Stimulated activated CD4-positive, alpha-beta T cell treated with anti-CD3 and anti-CD28 coated beads, TNF-alpha, amount 100 ng/mL, for 4 hours (primary cell): Measurements from ENCODE around the gene BAD.

ENCODE experiments used
- DNase-seq, 3 experiments: peaks; one replicate each; pipeline ENCODE4 v3.0.0-alpha.2; 2020; ENCODE audit warnings: low read depth in 3 of 3

Gene BAD

DNA sequence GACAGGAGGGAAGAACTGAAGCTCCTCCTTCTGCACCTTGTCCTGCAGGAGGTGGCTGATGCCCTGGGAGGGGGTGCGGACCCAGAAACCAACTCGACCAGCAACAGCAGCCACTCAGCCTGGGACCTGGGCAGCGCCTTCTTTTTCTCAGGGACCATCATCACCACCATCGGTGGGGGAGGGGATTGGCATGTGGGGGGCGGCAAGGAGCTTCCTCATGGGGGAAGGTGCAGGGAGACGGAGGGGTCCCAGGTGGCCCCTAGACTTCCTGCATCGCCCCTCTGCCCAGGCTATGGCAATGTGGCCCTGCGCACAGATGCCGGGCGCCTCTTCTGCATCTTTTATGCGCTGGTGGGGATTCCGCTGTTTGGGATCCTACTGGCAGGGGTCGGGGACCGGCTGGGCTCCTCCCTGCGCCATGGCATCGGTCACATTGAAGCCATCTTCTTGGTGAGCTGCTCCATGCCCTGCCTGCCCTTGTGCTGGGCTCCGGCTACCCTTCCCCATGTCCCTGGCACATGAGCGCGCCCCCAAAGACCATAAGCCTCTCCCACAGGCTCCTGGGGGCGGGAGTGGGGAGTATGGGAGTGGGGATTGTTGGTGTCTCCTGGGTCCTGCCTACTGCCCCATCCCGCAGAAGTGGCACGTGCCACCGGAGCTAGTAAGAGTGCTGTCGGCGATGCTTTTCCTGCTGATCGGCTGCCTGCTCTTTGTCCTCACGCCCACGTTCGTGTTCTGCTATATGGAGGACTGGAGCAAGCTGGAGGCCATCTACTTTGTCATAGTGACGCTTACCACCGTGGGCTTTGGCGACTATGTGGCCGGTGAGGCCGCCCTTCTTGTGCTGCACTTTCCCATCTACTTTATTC lies 12.6 kb upstream of the BAD start:
- DNase-seq: no peak

DNA sequence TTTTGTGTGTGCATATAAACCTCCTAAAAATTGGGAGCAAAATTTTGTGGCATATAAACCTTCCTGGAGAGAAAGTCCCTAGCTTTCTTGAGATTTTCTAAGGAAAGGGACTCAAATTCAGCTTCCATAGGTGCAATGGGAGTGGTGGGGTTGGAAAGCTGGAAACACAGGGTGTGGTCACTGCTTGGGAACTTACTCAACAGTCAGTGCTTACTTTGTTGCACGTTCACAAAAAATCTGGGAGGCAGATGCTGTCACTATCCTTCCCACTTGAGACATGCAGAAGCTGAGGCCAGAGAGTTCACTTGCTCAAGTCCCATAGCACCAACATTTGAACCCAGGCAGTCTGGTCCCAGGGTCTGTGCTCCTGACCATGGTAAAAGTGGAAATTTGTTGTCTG lies 11.8 kb upstream of the BAD start:
- no peak for DNase-seq

DNA sequence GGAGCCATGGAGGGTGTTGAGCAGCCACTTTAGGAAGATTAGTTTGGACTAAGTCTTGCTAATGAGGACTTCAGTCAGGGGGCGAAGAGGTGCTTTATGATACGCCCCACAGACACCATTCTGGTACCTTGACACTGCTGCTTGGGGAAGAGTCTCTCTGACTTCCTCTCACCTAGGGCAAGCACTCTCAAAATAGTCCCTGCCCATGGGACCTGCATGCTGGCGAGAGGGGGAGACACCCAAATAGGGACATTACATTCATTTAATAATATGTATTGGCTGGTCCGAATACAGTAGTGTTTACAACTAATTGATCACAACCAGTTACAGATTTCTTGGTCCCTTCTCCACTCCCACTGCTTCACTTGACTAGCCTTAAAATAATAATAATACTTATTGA lies 11.3 kb upstream of the BAD start:
- DNase-seq: no peak

DNA sequence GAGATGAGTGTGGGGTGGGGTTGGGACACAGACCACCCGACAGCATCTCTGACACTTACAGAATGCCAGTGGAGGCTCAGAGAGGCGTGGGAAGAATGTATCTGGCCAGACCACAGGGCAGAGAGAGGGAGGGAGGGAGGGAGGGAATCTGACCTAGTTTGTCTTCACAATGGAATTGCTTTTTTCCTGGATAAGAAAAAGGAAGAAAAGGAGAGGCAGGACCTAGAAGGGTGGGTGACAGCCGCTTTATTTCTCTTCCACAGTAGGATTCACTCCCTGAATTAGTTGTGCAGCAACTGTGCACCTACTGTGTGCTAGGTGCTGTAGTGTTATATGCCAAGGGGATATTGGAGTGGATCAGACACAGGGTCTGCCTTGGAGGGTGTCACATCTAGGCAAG lies 10.3 kb upstream of the BAD start:
- no peak for DNase-seq

DNA sequence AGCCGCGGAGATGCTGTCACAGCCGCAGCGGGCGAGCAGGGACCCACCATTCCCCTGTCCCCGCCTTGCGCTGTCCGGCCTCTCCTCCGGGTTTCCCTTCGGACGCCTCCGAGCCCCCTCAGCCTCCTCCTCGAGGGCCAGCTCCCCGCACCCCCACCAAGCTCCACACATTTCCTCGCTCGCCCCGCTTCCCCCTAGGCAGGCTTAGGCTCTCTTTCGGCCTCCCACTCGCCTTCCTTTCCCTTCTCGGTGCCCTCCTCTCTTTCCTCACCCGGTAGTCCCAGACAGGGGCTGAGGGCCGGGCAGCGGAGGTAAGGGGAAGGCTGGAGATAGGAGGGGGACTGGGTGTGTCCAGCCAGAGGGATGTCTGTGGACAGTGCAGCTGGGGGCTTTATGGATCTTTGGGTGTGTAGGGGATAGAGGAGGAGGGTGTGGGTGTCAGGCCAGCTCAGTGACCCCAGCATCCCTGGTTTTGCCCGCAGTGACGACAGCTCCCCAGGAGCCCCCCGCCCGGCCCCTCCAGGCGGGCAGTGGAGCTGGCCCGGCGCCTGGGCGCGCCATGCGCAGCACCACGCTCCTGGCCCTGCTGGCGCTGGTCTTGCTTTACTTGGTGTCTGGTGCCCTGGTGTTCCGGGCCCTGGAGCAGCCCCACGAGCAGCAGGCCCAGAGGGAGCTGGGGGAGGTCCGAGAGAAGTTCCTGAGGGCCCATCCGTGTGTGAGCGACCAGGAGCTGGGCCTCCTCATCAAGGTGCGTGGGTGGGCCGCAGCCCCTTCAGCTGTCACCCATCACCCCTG lies 8.2 kb upstream of the BAD start:
- DNase-seq: no peak

DNA sequence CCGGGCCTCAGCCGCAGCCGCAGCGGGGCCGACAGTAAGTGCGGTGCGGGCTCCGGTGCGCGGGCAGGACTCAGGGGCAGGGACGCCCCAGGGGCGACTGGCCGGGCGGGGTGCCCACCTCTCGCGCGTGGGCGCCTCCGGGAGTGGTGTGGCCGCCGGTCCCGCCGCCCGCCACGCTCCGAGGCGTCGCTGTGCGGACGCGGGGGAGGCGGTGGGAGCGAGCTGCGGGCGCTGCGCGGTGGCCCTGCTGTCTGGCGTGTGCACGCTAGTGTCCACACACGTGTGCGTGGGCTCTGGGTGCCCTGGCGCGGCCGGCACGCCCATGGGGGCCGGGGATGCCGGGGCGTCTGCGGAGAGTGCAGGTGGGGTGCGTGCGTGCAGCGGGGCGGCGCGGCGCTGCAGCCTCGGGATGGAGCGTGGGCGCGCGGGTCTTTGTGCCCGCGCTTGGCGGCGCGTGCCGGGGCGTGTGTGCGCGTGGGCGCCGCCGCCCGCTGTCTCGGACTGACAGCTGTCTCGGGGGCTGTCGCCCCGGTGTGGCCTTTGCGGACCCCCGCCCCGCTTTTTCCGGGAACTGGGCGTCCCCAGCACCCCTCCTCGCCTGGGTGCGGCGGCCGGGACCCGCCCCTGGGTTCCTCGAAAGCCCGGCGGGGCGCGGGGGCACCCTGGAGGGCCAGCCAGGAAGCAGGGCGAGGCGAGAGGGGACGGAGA lies 7.4 kb upstream of the BAD start:
- DNase-seq: no peak

DNA sequence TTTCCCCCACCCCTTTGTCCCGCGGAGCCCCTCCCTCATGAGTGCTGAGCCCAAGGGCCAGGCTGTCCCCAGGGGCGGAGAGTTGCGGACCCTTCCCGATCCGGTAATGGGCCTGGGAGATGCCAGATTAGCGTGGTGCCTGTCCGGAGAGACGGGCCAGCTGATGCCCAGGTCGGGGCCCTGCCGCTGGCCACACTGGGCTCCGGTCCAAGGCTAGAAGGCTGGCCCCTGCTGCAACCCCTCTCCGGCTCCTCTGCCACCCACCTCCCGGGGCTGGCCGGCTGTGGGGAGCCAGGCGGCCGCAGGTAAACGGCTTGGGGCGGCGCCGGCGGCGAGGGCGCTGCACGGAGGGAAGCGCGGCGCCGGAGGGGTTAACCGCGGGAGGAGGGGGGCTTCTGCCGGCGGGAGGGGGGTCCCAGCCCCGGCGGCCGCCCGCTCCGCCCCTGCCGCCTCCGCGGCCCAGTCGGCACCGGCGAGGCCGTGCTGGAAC lies 6.8 kb upstream of the BAD start, which contains the start of gene KCNK4:
KCNK4 (plus strand) TSS at position 41 of the 490 bp plus-strand sequence. CDS start 1,717 bp downstream, outside the sequence.
- no peak for DNase-seq

DNA sequence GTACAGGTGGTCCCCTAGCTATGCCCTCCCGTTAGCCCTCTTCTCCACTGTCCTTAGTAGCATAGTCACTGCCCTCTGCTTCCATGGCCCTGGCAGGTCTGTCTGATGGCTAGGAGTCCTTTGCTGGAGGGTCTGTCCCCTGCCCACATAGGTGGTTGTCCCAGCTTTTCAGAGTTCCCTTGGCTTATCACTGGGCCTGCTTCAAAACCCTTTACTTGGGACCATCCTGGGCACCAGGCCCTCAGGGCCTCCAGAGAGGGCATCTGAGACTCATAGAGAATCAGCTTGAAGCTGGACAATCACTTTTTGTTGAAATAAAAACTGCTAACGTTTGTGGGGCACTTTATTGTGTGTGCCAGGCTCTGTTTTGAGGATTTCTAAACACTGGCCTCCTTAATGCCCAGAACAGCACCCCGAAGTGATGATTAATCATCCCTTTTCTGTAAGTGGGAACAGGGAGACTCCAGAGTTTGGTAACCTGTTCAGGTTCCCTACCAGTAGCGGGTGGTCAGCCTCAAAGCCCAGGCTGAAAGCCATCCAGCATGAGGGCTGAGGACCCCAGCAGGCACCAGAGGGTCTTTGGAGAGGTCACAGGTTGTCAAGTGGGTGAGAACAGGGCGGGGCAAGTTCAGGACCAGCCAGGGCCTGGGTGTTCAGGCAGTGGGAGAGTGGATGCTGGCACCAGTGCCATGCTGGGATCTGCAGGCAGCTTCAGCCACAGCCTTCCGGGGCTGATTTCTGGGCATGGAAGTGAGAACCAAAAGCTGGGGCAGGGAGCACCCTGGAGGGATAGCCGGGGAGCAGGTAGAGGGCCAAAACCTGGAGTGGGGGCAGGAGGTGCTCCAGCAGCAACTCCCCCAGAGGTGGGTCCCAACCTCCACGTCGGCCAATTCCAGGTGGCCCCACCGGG lies 6.1 kb upstream of the BAD start:
- no peak for DNase-seq

DNA sequence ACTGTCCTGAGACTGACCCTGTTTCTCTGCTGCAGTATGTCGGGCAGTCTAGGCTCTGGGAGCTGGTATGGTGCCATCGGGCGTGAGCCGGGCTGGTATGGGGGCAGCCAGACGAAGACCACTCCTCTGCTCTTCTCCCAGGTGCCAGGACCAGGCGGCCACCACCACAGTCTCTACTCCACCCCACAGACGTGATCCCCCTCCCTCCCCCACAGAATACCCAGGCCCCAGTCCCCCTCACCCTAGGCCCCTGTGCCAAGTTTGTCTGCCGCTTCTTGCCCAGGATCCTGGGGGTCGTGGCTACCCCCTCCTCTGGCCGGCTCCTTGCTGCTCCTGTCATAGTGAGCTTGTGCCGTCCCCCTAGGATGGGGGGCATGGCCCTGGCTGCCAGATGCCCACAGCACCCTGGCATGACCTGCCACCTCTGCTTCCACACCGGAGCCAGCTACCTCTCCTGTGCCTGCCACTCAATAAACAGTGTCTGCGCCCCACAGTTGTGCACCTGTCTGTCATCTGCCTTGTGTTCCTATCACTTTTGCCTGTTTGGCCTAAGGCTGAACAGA lies 4.6 kb upstream of the BAD start:
- DNase-seq: no peak

DNA sequence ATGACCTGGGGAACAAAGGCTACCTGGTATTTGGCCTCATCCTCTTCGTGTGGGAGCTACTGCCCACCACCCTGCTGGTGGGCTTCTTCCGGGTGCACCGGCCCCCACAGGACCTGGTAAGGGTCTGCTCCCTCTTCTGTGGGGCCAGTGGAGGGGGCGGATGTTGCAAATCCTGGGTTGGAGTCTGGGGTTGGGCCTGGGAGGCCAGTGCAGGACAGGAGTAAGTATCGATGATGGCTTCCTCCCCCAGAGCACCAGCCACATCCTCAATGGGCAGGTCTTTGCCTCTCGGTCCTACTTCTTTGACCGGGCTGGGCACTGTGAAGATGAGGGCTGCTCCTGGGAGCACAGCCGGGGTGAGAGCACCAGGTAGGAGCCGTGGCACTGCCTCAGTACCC lies 3.9 kb upstream of the BAD start:
- DNase-seq: no peak

DNA sequence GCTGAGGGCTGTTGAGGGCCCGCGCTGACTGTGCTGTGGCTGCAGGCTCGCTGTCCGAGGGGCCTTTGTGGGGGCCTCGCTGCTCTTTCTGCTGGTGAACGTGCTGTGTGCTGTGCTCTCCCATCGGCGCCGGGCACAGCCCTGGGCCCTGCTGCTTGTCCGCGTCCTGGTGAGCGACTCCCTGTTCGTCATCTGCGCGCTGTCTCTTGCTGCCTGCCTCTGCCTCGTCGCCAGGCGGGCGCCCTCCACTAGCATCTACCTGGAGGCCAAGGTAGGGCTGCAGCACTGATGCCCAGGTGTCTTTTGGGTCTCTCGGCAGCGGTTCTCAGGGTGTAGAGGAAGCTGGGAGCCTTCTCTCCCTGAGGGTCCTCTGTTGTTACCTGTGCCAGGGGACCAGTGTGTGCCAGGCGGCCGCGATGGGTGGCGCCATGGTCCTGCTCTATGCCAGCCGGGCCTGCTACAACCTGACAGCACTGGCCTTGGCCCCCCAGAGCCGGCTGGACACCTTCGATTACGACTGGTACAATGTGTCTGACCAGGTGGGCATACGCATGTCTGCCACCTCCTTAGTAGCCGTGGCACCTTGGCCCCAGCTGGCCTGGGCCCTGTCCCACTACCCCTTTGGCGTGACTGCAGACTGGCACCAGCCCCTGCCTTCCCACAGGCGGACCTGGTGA lies 3.3 kb upstream of the BAD start:
- DNase-seq: no peak

DNA sequence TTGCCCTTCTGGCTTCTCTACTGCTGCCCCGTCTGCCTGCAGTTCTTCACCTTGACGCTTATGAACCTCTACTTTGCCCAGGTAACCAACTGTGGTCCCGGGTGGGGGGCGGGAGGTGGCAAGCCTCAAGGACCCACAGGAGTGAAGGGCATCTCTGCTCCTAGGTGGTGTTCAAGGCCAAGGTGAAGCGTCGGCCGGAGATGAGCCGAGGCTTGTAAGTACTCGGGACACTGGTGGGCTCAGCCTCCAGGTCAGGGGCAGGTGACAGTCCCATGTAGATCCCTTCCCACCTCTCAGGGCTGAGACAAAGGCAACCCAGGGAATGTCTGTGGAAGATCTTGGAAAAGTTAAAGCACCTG lies 2.3 kb upstream of the BAD start:
- no peak for DNase-seq

DNA sequence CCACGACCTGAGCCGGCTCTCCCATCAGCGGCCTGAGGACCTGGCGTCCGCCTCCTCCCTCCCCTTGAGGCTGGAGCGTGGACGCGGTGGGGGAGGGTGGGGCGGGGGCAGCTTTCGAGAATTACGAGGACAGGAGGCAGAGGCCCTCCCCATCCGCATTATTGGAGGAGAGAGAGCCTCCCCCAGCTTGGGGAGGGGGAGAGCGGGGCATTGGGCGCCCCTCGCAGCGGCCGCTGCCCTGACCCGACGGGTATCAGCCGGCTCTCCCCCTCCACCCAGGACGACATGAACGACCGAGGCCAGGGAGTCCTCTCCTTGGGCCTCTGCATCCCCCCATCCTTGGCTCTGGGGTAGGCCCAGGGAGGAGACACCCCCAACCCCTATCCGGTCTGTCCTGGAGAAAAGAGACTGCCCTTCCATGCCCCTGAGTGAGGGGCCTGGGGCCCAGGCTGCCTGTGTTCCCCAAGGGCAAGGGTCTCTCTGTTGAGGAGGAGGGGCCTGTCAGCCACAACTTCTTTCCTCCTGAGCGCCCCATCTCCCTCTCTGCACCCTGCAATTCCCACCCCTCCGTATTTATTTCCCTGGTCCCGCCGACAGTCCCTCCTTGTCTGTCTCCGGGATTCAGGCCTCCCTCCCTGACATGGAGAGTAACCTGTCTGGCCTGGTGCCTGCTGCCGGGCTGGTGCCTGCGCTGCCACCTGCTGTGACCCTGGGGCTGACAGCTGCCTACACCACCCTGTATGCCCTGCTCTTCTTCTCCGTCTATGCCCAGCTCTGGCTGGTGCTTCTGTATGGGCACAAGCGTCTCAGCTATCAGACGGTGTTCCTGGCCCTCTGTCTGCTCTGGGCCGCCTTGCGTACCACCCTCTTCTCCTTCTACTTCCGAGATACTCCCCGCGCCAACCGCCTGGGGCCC lies 1.7 kb upstream of the BAD start:
- no peak for DNase-seq

DNA sequence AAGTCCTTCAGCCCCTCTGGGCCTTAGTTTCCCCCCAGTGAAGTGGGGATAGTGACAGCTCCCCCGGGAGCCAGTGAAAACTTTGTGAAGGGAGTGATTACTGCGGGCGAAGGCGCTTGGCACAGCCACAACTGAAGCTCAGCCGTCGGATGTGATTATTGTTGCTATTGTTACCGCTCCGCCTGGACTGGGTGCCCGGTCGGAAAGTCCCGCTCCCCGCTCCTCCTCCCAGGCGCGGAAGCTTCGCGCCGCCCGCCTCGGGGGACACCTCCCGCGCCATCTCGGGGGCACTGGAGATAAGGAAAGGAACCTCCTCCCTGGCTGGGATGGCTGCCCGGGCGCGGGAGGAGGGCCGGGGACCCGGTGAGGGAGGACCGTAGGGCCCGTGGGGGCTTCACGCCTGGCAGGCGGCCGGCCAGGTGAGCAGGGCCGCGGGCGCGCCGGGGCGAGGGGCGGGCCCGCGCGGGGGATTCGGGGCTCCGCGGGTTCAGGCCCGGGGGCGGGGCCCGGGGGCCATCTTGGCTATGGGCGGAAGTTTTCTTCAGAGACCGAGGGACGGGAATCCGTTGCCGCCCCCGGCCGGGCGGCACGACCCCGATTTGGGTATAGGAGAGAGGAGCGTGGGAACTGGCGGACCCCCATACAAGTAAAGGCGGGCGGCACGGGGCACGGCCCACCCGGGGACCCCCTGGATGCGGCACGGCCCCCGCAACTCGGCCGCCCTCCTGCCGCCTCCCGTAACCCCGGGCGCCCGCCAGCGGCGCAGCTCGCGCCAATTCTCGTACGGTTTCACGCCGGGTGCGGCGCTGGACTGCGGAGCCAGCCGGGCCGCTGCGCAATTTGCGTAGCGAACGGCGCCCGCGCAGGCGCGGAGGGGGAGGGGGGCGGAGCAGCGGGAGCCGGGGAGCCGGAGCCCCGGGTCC lies 758 bp upstream of the BAD start, which contains the start of gene GPR137:
GPR137 (plus strand) TSS at position 887 of the 923 bp plus-strand sequence. CDS start 677 bp downstream, outside the sequence.
- peak; percentile 84 to 94 (median 87) for DNase-seq

DNA sequence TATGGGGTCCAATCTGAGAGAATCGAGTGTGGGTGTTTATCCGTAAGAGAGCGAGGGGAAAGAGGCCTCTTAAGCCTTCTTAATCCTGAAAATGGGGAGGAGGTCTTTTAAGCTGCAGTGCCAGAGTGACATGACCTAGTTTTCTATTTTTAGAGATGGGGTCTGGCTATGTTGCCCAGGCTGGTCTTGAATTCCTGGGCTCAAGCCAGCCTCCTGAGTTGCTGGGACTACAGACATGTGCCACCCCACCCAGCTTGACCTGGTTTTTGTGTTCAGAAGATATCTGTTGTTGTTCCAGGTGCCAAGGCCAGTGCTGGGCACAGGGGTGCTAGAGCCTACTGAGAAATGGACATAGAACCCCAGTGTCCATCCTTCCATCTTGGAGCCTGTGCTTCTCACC lies 1.4 kb downstream of the BAD start:
- DNase-seq: no peak

DNA sequence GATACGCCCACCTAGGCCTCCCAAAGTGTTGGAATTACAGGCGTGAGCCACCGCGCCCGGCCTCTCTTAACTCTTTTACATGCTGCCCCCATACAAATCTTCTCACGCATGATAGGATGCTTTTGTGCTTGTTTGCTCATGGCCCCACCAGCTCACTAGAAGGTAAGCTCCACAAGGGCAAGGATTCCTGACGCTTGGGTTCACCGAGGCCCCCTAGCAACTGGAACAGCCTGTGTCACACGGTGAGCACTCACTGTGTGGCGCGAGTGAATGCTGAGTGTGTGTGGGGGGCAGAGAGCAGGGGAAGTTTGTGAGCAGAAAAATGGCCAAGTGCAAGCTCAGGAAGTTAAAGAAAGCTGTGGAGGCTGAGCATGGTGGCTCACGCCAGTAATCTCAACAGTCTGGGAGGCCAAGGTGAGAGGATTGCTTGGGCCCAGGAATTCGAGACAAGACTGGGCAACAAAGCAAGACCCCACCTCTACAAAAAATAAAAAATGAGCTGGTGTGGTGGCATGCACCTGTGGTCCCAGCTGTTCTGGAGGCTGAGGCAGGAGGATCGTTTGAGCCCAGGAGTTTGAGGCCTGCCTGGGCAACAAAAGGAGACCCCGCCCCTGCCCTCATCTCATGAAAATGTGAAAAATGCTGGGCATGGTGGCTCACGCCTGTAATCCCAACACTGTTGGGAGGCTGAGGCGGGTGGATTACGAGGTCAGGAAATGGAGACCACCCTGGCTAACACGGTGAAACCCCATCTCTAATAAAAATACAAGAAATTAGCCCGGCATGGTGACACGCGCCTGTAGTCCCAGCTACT lies 2.3 kb downstream of the BAD start:
- DNase-seq: no peak

DNA sequence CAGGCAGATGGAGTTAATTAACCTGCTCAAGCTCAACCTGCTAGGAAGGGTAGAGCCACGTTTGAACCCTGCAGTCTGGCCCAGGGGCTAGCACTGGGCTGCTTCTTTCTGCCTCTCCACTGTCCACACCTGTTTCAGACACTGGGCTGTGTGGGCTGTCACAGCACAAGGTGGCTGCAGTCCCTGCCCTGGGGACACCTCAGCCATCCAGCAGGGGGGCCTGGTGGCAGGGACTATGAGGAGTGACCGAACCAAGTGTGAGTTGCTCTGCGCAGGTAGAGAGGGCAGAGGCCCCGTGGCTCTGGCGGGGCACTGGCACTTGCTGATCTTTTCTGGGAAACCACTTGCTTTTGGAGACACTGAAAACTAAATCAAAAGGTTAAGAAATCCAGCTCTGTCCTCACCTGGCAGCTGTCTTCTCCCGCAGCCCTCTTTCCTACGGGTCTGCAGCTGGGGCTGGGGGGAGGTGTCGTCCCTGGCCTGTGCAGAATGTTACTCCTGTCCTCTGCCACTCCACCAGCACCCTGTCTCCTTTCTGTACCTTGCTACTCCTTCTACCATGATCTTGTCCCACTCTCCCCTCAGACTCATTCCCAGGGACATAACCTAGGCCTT lies 5.8 kb downstream of the BAD start:
- no peak for DNase-seq
